Ascending aorta (tissue), 2 donors: ENCODE measurements around the gene MGAT5. TPM values are rescaled to one million over a fixed set of nuclear protein-coding genes. Genes with fewer than 3 reads are reported as not detected.

Experiments used
- DNase-seq, 2 donors: peaks; one replicate each; pipeline ENCODE4 v3.0.0-alpha.2; 2019; ENCODE audit warnings: low spot score in 2 of 2
- H3K27ac ChIP-seq, 2 donors: fragments of 200-600 bp; sonication (generic); one replicate each; pipeline ENCODE4 v1.5.1; 2016 to 2017; ENCODE audit warnings: mild to moderate bottlenecking in 1 of 2
- H3K27me3 ChIP-seq: fragments of 200-600 bp; sonication (generic); one replicate; pipeline ENCODE4 v1.5.1; 2017
- H3K36me3 ChIP-seq, 2 donors: fragments of 200-600 bp; sonication (generic); one replicate each; pipeline ENCODE4 v1.5.1; 2016
- H3K4me1 ChIP-seq, 2 donors: fragments of 200-600 bp; sonication (generic); one replicate each; pipeline ENCODE4 v1.5.1; 2016 to 2017; ENCODE audit warnings: mild to moderate bottlenecking in 1 of 2
- H3K4me3 ChIP-seq, 2 donors: fragments of 200-600 bp; sonication (generic); one replicate each; pipeline ENCODE4 v1.5.1; 2016 to 2017; ENCODE audit warnings: mild to moderate bottlenecking in 1 of 2
- H3K9me3 ChIP-seq, 2 donors: fragments of 200-600 bp; sonication (generic); one replicate each; pipeline ENCODE4 v1.5.1; 2016
- intact Hi-C: fragments of 100-400 bp; cut with DNase I; formaldehyde crosslinking; loops from one replicate; pipeline ENCODE4 v1.15.1; 2023
- total RNA-seq: library from RNA; depleted of rRNA; stranded (reverse); fragments of >200 nt; gene quantifications from one replicate; pipeline ENCODE4 v1.1.0, GENCODE V29; 2016
- TF ChIP-seq, protein P1 (sequence below), 3 experiments: fragments of 200-600 bp in 2 of 3; fragments of 450-650 bp in 1 of 3; sonication (generic) in 2 of 3; IDR thresholded peaks; one replicate each; pipeline ENCODE4 v1.5.1; 2016 to 2019; ENCODE audit warnings: antibody characterized with exemption in 3 of 3, mild to moderate bottlenecking in 1 of 3, moderate library complexity in 1 of 3

The MGAT5 gene
- total RNA-seq, 1 donor from 2014 or later = 15.4 TPM

GRCh38 chr2:134502104-134502503, 248.2 kb downstream of the MGAT5 start:
- DNase-seq = no peak
- TF ChIP-seq, protein P1, sequence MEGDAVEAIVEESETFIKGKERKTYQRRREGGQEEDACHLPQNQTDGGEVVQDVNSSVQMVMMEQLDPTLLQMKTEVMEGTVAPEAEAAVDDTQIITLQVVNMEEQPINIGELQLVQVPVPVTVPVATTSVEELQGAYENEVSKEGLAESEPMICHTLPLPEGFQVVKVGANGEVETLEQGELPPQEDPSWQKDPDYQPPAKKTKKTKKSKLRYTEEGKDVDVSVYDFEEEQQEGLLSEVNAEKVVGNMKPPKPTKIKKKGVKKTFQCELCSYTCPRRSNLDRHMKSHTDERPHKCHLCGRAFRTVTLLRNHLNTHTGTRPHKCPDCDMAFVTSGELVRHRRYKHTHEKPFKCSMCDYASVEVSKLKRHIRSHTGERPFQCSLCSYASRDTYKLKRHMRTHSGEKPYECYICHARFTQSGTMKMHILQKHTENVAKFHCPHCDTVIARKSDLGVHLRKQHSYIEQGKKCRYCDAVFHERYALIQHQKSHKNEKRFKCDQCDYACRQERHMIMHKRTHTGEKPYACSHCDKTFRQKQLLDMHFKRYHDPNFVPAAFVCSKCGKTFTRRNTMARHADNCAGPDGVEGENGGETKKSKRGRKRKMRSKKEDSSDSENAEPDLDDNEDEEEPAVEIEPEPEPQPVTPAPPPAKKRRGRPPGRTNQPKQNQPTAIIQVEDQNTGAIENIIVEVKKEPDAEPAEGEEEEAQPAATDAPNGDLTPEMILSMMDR (IDR thresholded peaks at IDR 0.05) = no peak

More at GRCh38 chr2:134502104-134502503, 248.2 kb downstream of the MGAT5 start:
- no peak overlapping the region for H3K27ac ChIP-seq
- no peaks in the 10 kb centered on the region for H3K27me3 ChIP-seq
- no peaks in the 10 kb centered on the region for H3K4me1 ChIP-seq
- no peak overlapping the region for H3K4me3 ChIP-seq
- H3K36me3 ChIP-seq = no peaks in the 10 kb centered on the region
- intact Hi-C loops = no loop called here
- H3K9me3 ChIP-seq = no peaks in the 10 kb centered on the region
